Ishikawa (cell line): Measurements from ENCODE around the gene SDCCAG8.

Source experiments
- EGR1 ChIP-seq: IDR thresholded peaks from 2 replicates; pipeline ENCODE4 v1.6.1; 2012
- EP300 ChIP-seq: IDR thresholded peaks from 2 replicates; pipeline ENCODE4 v1.6.1; 2012; ENCODE audit warnings: borderline replicate concordance
- RAD21 ChIP-seq: IDR thresholded peaks from 2 replicates; pipeline ENCODE4 v1.6.1; 2012; ENCODE audit warnings: low read depth
- REST ChIP-seq: IDR thresholded peaks from 2 replicates; pipeline ENCODE4 v1.6.1; 2012; ENCODE audit warnings: low read depth, mild to moderate bottlenecking
- YY1 ChIP-seq: IDR thresholded peaks from 2 replicates; pipeline ENCODE4 v1.6.1; 2012; ENCODE audit warnings: low read depth

- no peak for TF ChIP-seq YY1
- TF ChIP-seq REST, result no peak
- no peak for TF ChIP-seq EP300
- TF ChIP-seq EGR1, result no peak
- TF ChIP-seq RAD21, result no peak
Observed at GRCh38 chr1:243471754-243472745, 216.2 kb downstream of the SDCCAG8 start.
